HG02763 (cell line): ENCODE results near the gene SPINK13.
"Not testable (repeated sequence)": the region's sequence is repeated elsewhere in the genome, so short reads cannot be mapped to it uniquely, and the experiment has no call there.

ENCODE experiments used
- ATAC-seq: cut with Tn5 transposase; IDR thresholded peaks from one replicate; pipeline ENCODE4 v1.9.1; 2021; ENCODE audit warnings: mild to moderate bottlenecking, moderate library complexity; ENCODE audit not compliant: unreplicated experiment

The SPINK13 gene

GRCh38 chr5:148268566-148268965 is at the start of gene SPINK13:
Gene SPINK13 (plus strand): TSS chr5:148268794. CDS start chr5:148270073, 1,279 bp downstream.
- ATAC-seq = no peak

GRCh38 chr5:148221508-148221907 is 47.1 kb upstream of the SPINK13 start:
- no peak for ATAC-seq

- no peak for ATAC-seq
These were observed 44.4 kb upstream of the SPINK13 start for GRCh38 chr5:148224117-148224742.

GRCh38 chr5:148228392-148228984 is 40.1 kb upstream of the SPINK13 start:
- no peak for ATAC-seq

- ATAC-seq = no peak
These were observed 38.8 kb upstream of the SPINK13 start for GRCh38 chr5:148229840-148230239.

- no peak for ATAC-seq
These were observed 38.4 kb upstream of the SPINK13 start for GRCh38 chr5:148230240-148230639.

- ATAC-seq = no peak
These were observed 30.7 kb upstream of the SPINK13 start for GRCh38 chr5:148237785-148238417.

- ATAC-seq = no peak
These were observed 30.2 kb upstream of the SPINK13 start, which contains the start of gene MARCOL for GRCh38 chr5:148238418-148238794. Gene MARCOL (plus strand): TSS chr5:148238525. CDS start chr5:148238598, 73 bp downstream.

GRCh38 chr5:148248894-148249293 is 19.7 kb upstream of the SPINK13 start:
- no peak for ATAC-seq

GRCh38 chr5:148255456-148255855 is 13.1 kb upstream of the SPINK13 start:
- ATAC-seq = no peak

- no peak for ATAC-seq
These were observed 9.3 kb upstream of the SPINK13 start for GRCh38 chr5:148259288-148259687.

GRCh38 chr5:148261221-148261620 is 7.4 kb upstream of the SPINK13 start:
- ATAC-seq = no peak

GRCh38 chr5:148267962-148268361 is 632 bp upstream of the SPINK13 start:
- ATAC-seq = no peak

GRCh38 chr5:148275129-148275528 is 6.5 kb downstream of the SPINK13 start:
- ATAC-seq = not testable (repeated sequence)

- not testable (repeated sequence) for ATAC-seq
These were observed 12.3 kb downstream of the SPINK13 start for GRCh38 chr5:148280893-148281292.

- ATAC-seq = not testable (repeated sequence)
These were observed 12.7 kb downstream of the SPINK13 start for GRCh38 chr5:148281336-148281735.

GRCh38 chr5:148290271-148291195 is 21.9 kb downstream of the SPINK13 start:
- no peak for ATAC-seq

- no peak for ATAC-seq
These were observed 29.1 kb downstream of the SPINK13 start for GRCh38 chr5:148297731-148298130.

- ATAC-seq = no peak
These were observed 37.9 kb downstream of the SPINK13 start for GRCh38 chr5:148306446-148306845.

GRCh38 chr5:148309019-148309418 is 40.4 kb downstream of the SPINK13 start:
- no peak for ATAC-seq

- ATAC-seq = no peak
These were observed 41.2 kb downstream of the SPINK13 start for GRCh38 chr5:148309746-148310145.
